Measurements from ENCODE around the gene KIAA1755.

Gene KIAA1755

GRCh38 chr20:38241201-38241600 is 19.3 kb downstream of the KIAA1755 start:
- DNase-seq (ENCODE audit: low read depth in 2 of 2), result no peak

GRCh38 chr20:38239441-38239840 is 21.1 kb downstream of the KIAA1755 start:
- no peak for DNase-seq (ENCODE audit: low read depth in 2 of 2)

GRCh38 chr20:38238829-38239228 is 21.7 kb downstream of the KIAA1755 start:
- no peak for DNase-seq (ENCODE audit: low read depth in 2 of 2)

GRCh38 chr20:38237381-38237780 is 23.2 kb downstream of the KIAA1755 start:
- no peak for DNase-seq (ENCODE audit: low read depth in 2 of 2)

- no peak for DNase-seq (ENCODE audit: low read depth in 2 of 2)
Observed at GRCh38 chr20:38231531-38232121, 28.9 kb downstream of the KIAA1755 start.

- DNase-seq (ENCODE audit: low read depth in 2 of 2), result no peak
Observed at GRCh38 chr20:38230957-38231526, 29.5 kb downstream of the KIAA1755 start.

GRCh38 chr20:38230253-38230551 is 30.3 kb downstream of the KIAA1755 start:
- DNase-seq (ENCODE audit: low read depth in 2 of 2), result no peak

- no peak for DNase-seq (ENCODE audit: low read depth in 2 of 2)
Observed at GRCh38 chr20:38229376-38230252, 30.9 kb downstream of the KIAA1755 start.

- DNase-seq (ENCODE audit: low read depth in 2 of 2), result no peak
Observed at GRCh38 chr20:38228436-38228835, 32.1 kb downstream of the KIAA1755 start.

- no peak for DNase-seq (ENCODE audit: low read depth in 2 of 2)
Observed at GRCh38 chr20:38227420-38228360, 32.8 kb downstream of the KIAA1755 start.

- no peak for DNase-seq (ENCODE audit: low read depth in 2 of 2)
Observed at GRCh38 chr20:38226553-38226952, 34.0 kb downstream of the KIAA1755 start.

GRCh38 chr20:38225900-38226263 is 34.7 kb downstream of the KIAA1755 start:
- no peak for DNase-seq (ENCODE audit: low read depth in 2 of 2)

- DNase-seq (ENCODE audit: low read depth in 2 of 2), result no peak
Observed at GRCh38 chr20:38225240-38225899, 35.2 kb downstream of the KIAA1755 start.

GRCh38 chr20:38224531-38224930 is 36.0 kb downstream of the KIAA1755 start:
- DNase-seq (ENCODE audit: low read depth in 2 of 2), result no peak

- no peak for DNase-seq (ENCODE audit: low read depth in 2 of 2)
Observed at GRCh38 chr20:38223743-38224100, 36.8 kb downstream of the KIAA1755 start.

- no peak for DNase-seq (ENCODE audit: low read depth in 2 of 2)
Observed at GRCh38 chr20:38222923-38223742, 37.4 kb downstream of the KIAA1755 start.

- peak; percentile 49 to 59 for DNase-seq (ENCODE audit: low read depth in 2 of 2)
Observed at GRCh38 chr20:38222231-38222922, 38.2 kb downstream of the KIAA1755 start.

- DNase-seq (ENCODE audit: low read depth in 2 of 2), result peak; percentile 56 to 75
Observed at GRCh38 chr20:38221119-38221589, 39.4 kb downstream of the KIAA1755 start.

GRCh38 chr20:38220587-38221118 is 39.9 kb downstream of the KIAA1755 start:
- DNase-seq (ENCODE audit: low read depth in 2 of 2), result no peak
